ENCODE results near the gene TMEM119. TPM values are rescaled to one million over a fixed set of nuclear protein-coding genes. Genes with fewer than 3 reads are reported as not detected.

The TMEM119 gene
- total RNA-seq, 2 experiments from 2014 or later: 2.1 to 2.6 TPM

DNA sequence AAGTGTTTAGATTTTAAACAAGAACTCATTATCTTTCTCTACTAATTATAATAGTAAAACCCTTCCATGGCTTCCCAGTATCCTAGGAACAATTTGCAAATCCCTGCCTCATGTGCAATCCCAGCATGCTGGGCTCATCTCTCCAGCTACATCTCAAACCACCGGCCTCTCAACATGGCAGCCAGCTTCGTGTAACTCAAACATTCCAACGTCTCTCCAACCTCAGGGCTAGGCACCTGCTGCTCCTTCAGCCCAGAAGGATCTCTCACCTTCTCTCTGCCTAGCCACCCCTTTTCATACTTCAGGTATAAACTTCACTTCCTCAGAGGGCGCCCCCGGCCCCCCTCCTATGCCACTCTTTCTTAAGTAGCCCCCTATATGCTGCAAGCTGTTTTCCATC is 44.1 kb downstream of the TMEM119 start:
- H3K36me3 ChIP-seq (ENCODE audit: insufficient read depth, low read length): peaks cover 34% of the 10 kb centered on the region
- H3K9me3 ChIP-seq (ENCODE audit: control insufficient read depth in 1 of 2, insufficient read depth in 1 of 2, low read length in 2 of 2): no peaks in the 10 kb centered on the region
- H3K27me3 ChIP-seq (ENCODE audit: control insufficient read depth in 1 of 2, insufficient read depth in 2 of 2, low read length in 2 of 2): no peaks in the 10 kb centered on the region
- CTCF ChIA-PET: no interaction called here
- H3K4me1 Mint-ChIP-seq (ENCODE audit: low read depth): peaks cover 90% of the 10 kb centered on the region
- no peaks in the 10 kb centered on the region for H3K9me3 Mint-ChIP-seq
- peaks cover 65% of the 10 kb centered on the region for H3K36me3 Mint-ChIP-seq (ENCODE audit: low read depth)
- DNase-seq (no peak), ATAC-seq (ENCODE audit: poor library complexity) (no peak)
- no peak overlapping the region for H3K27ac ChIP-seq (ENCODE audit: low read depth in 1 of 2, low read length in 2 of 2)
- peaks cover 42% of the 10 kb centered on the region for H3K4me1 ChIP-seq (ENCODE audit: insufficient read depth, low read length)
- peak overlapping the region; percentile 24 for H3K27ac Mint-ChIP-seq
- intact Hi-C loops (cut with DNase I, micrococcal nuclease): no loop called here
- H3K4me3 Mint-ChIP-seq: peak overlapping the region; percentile 12
- no peak for TF ChIP-seq CTCF (IDR thresholded peaks at IDR 0.05)
- POLR2A ChIA-PET: no interaction called here
- H3K4me3 ChIP-seq (ENCODE audit: low read length): no peak overlapping the region
- no peaks in the 10 kb centered on the region for H3K27me3 Mint-ChIP-seq

- POLR2A ChIA-PET: no interaction called here
- H3K27ac ChIP-seq (ENCODE audit: low read depth in 1 of 2, low read length in 2 of 2): no peak overlapping the region
- H3K36me3 Mint-ChIP-seq (ENCODE audit: low read depth): peaks cover 73% of the 10 kb centered on the region
Measured at GRCh38 chr12:108551535-108551934, 46.3 kb downstream of the TMEM119 start.

DNA sequence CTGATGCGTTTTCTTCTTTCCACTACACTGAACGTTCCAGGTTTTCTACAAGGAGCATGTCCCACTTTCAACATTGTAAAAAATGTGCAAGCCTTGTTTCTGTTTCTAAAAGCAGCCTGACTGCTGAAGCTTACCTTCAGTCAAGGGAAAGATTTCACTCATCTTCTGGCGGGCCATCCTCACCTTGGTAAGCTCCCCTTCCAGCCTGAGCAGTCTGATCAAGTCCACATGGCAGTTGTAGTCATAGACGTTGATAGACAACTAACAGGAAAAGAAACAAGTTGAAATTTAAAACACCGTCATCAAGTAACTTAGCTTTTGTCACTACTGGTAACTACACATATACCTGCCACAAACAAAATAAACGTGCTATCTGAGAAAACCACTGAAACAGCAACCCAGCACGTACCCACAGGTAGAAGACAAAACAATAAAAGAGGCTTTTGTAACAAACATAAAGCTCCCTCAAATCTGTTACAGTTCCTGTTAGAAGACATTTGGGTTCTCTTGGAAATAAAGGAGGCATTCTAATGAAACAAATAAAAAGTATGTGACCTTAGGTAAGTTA is 48.8 kb downstream of the TMEM119 start:
- ATAC-seq (ENCODE audit: poor library complexity): no peak
- POLR2A ChIA-PET: interaction anchor here (0.8 to 2.1 kb wide), 3 partner anchors 12 to 19 kb away, joined by 3 to 10 read pairs (median 8); partner anchors contain the start of genes ISCU and SART3
- H3K36me3 ChIP-seq (ENCODE audit: insufficient read depth, low read length): peaks cover 53% of the 10 kb centered on the region

More at GRCh38 chr12:108551535-108551934, 46.3 kb downstream of the TMEM119 start:
- no peaks in the 10 kb centered on the region for H3K9me3 Mint-ChIP-seq
- H3K27ac Mint-ChIP-seq: peak overlapping the region; percentile 54
- peaks cover 39% of the 10 kb centered on the region for H3K36me3 ChIP-seq (ENCODE audit: insufficient read depth, low read length)
- CTCF ChIA-PET: no interaction called here
- DNase-seq: no peak
- H3K27me3 ChIP-seq (ENCODE audit: control insufficient read depth in 1 of 2, insufficient read depth in 2 of 2, low read length in 2 of 2): no peaks in the 10 kb centered on the region
- no peaks in the 10 kb centered on the region for H3K27me3 Mint-ChIP-seq
- no peak for TF ChIP-seq CTCF (IDR thresholded peaks at IDR 0.05)
- no peak overlapping the region for H3K4me3 ChIP-seq (ENCODE audit: low read length)
- peaks cover 70% of the 10 kb centered on the region for H3K4me1 Mint-ChIP-seq (ENCODE audit: low read depth)
- no peak overlapping the region for H3K4me3 Mint-ChIP-seq
- no peaks in the 10 kb centered on the region for H3K9me3 ChIP-seq (ENCODE audit: control insufficient read depth in 1 of 2, insufficient read depth in 1 of 2, low read length in 2 of 2)
- intact Hi-C loops (cut with DNase I, micrococcal nuclease): no loop called here
- H3K4me1 ChIP-seq (ENCODE audit: insufficient read depth, low read length): peaks cover 20% of the 10 kb centered on the region
- no peak for ATAC-seq (ENCODE audit: poor library complexity)

More for the DNA sequence above, 48.8 kb downstream of the TMEM119 start:
- no peak for DNase-seq
- intact Hi-C loops (cut with DNase I, micrococcal nuclease): no loop called here
- no peaks in the 10 kb centered on the region for H3K27me3 Mint-ChIP-seq
- H3K27ac Mint-ChIP-seq: no peak overlapping the region
- H3K27ac ChIP-seq (ENCODE audit: low read depth in 1 of 2, low read length in 2 of 2): no peak overlapping the region
- CTCF ChIA-PET: interaction anchor here (1.1 kb wide), 1 partner anchor 9 kb away, joined by 3 read pairs; no protein-coding TSS in a partner anchor
- peaks cover 10% of the 10 kb centered on the region for H3K4me1 ChIP-seq (ENCODE audit: insufficient read depth, low read length)
- H3K27me3 ChIP-seq (ENCODE audit: control insufficient read depth in 1 of 2, insufficient read depth in 2 of 2, low read length in 2 of 2): no peaks in the 10 kb centered on the region
- H3K4me1 Mint-ChIP-seq (ENCODE audit: low read depth): peaks cover 56% of the 10 kb centered on the region
- no peaks in the 10 kb centered on the region for H3K9me3 ChIP-seq (ENCODE audit: control insufficient read depth in 1 of 2, insufficient read depth in 1 of 2, low read length in 2 of 2)
- H3K36me3 Mint-ChIP-seq (ENCODE audit: low read depth): peaks cover 75% of the 10 kb centered on the region
- no peak for TF ChIP-seq CTCF (IDR thresholded peaks at IDR 0.05)
- H3K4me3 Mint-ChIP-seq: no peak overlapping the region
- H3K4me3 ChIP-seq (ENCODE audit: low read length): no peak overlapping the region
- H3K9me3 Mint-ChIP-seq: no peaks in the 10 kb centered on the region

Data from CD4-positive, alpha-beta T cell (primary cell).